ENCODE results near the gene CDH13. TPM values are rescaled to one million over a fixed set of nuclear protein-coding genes. Genes with fewer than 3 reads are reported as not detected.

CDH13 gene
- total RNA-seq, 1 experiment from 2014 or later = 0.56 TPM

DNA sequence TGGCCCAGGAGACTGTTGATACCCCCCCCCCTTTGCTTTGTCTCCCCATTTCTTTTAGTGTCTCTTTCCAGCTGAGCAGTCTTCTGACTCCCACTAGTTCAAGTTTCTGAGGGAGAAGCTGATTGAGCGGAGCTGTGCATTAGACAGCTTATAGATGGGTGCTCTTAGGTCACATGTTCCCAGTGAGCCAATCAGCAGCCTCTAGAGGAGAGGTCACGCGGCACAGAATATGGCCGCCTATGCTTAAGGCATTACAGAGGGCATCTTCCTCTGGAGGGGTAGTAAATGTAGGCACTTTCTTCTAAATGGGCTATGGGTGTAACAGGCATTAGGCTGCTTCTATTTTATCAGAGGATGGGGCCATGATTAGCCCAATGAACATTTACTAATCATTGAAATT, 131.6 kb downstream of the CDH13 start:
- Histone ChIP-seq H4K20me1 (ENCODE audit: insufficient read depth, low read depth, low read length) (no peaks in the 10 kb centered on the region), H3K4me3 (ENCODE audit: low read length) (no peak overlapping the region), H3K9me3 (ENCODE audit: low read length) (no peaks in the 10 kb centered on the region), H3K9ac (ENCODE audit: low read length) (no peak overlapping the region), H3K9me2 (replicated peaks; ENCODE audit: insufficient read depth, low read length) (no peaks in the 10 kb centered on the region), H3K79me2 (ENCODE audit: low read length) (no peaks in the 10 kb centered on the region), H3K27ac (ENCODE audit: low read length) (no peak overlapping the region), H3K4me2 (ENCODE audit: low read depth, low read length, poor library complexity, severe bottlenecking) (no peak overlapping the region), H3K36me3 (ENCODE audit: insufficient read depth, low read length) (no peaks in the 10 kb centered on the region), H2AFZ (ENCODE audit: low read length) (no peak overlapping the region), H3K27me3 (ENCODE audit: low read length) (no peaks in the 10 kb centered on the region), H3K4me1 (ENCODE audit: low read length) (peaks cover 29% of the 10 kb centered on the region)
- no peak for DNase-seq

DNA sequence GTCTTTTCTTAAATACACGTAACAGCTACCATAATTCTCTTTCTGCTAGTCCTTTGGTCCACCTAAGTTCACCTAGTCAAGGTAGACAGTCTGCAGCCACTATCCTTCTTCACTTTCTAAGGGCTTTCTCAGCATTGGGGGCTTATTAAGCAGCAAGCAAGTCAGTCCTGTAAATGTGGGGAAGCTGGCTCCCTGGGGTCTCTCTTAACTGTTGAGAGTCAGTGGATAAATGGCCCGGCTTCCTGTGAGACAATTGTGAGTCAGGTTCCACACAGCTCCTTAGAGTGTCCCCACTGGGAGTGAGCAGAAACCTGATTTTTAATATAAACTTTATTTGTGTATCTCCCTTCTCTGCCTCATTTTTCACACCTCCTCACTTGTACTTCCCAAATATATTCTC, 132.1 kb downstream of the CDH13 start:
- Histone ChIP-seq H2AFZ (ENCODE audit: low read length) (no peak overlapping the region), H3K9me2 (replicated peaks; ENCODE audit: insufficient read depth, low read length) (no peaks in the 10 kb centered on the region), H4K20me1 (ENCODE audit: insufficient read depth, low read depth, low read length) (no peaks in the 10 kb centered on the region), H3K27ac (ENCODE audit: low read length) (no peak overlapping the region), H3K4me2 (ENCODE audit: low read depth, low read length, poor library complexity, severe bottlenecking) (no peak overlapping the region), H3K79me2 (ENCODE audit: low read length) (no peaks in the 10 kb centered on the region), H3K4me3 (ENCODE audit: low read length) (no peak overlapping the region), H3K4me1 (ENCODE audit: low read length) (peaks cover 29% of the 10 kb centered on the region), H3K9me3 (ENCODE audit: low read length) (no peaks in the 10 kb centered on the region), H3K36me3 (ENCODE audit: insufficient read depth, low read length) (no peaks in the 10 kb centered on the region), H3K9ac (ENCODE audit: low read length) (no peak overlapping the region), H3K27me3 (ENCODE audit: low read length) (no peaks in the 10 kb centered on the region)
- no peak for DNase-seq

DNA sequence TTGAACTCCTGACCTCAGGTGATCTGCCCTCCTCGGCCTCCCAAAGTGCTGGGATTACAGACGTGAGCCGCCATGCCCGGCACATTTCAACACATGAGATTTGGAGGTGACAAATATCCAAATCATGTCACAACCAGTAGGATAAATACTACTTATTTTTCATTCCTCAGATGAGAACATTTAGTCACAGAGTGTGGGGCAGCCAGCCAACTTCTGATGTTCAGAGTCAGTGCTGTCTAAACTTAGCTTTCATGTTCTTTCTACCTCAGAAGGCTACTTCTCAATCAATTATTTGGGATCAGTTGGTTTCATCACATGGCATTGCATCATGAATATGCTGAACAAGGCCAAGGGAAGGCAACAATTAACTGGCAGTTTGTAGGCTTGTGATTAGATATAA, 134.5 kb downstream of the CDH13 start:
- peak overlapping the region; percentile 65 for H3K4me2 ChIP-seq (ENCODE audit: low read depth, low read length, poor library complexity, severe bottlenecking)
- no peaks in the 10 kb centered on the region for H3K9me3 ChIP-seq (ENCODE audit: low read length)
- no peak for DNase-seq
- no peaks in the 10 kb centered on the region for H3K27me3 ChIP-seq (ENCODE audit: low read length)
- no peaks in the 10 kb centered on the region for H3K9me2 ChIP-seq (replicated peaks; ENCODE audit: insufficient read depth, low read length)
- no peak overlapping the region for H2AFZ ChIP-seq (ENCODE audit: low read length)
- H4K20me1 ChIP-seq (ENCODE audit: insufficient read depth, low read depth, low read length) = no peaks in the 10 kb centered on the region
- no peaks in the 10 kb centered on the region for H3K36me3 ChIP-seq (ENCODE audit: insufficient read depth, low read length)
- no peak overlapping the region for H3K9ac ChIP-seq (ENCODE audit: low read length)
- peaks cover 23% of the 10 kb centered on the region for H3K4me1 ChIP-seq (ENCODE audit: low read length)
- H3K4me3 ChIP-seq (ENCODE audit: low read length) = no peak overlapping the region
- no peak overlapping the region for H3K27ac ChIP-seq (ENCODE audit: low read length)
- no peaks in the 10 kb centered on the region for H3K79me2 ChIP-seq (ENCODE audit: low read length)

DNA sequence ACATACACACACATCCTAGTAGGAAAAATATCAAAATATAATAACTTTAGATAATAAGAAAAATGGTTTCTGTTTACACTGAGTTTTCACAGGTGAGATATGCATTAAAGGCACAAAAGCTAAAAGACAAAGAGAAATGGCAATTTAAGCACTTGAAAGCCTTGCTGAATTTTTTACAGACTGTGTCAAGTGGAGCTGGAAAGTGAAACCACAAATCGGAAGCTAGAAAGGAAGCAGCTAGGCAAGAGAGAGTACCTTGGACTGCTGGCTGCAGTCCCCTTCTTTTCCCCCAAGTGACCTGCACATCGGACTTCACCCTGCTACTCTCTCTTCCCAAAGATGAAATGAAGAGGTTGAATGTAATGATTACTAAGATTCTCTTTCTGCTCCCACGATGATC, 135.1 kb downstream of the CDH13 start:
- Histone ChIP-seq H3K4me2 (ENCODE audit: low read depth, low read length, poor library complexity, severe bottlenecking) (peak overlapping the region; percentile 65), H3K9me3 (ENCODE audit: low read length) (no peaks in the 10 kb centered on the region), H3K36me3 (ENCODE audit: insufficient read depth, low read length) (no peaks in the 10 kb centered on the region), H3K4me1 (ENCODE audit: low read length) (peaks cover 17% of the 10 kb centered on the region), H3K9me2 (replicated peaks; ENCODE audit: insufficient read depth, low read length) (no peaks in the 10 kb centered on the region), H3K4me3 (ENCODE audit: low read length) (peak overlapping the region; percentile 46), H2AFZ (ENCODE audit: low read length) (peak overlapping the region; percentile 49), H3K79me2 (ENCODE audit: low read length) (no peaks in the 10 kb centered on the region), H3K27me3 (ENCODE audit: low read length) (no peaks in the 10 kb centered on the region), H3K27ac (ENCODE audit: low read length) (no peak overlapping the region), H3K9ac (ENCODE audit: low read length) (peak overlapping the region; percentile 35), H4K20me1 (ENCODE audit: insufficient read depth, low read depth, low read length) (no peaks in the 10 kb centered on the region)
- peak; percentile 62 for DNase-seq

DNA sequence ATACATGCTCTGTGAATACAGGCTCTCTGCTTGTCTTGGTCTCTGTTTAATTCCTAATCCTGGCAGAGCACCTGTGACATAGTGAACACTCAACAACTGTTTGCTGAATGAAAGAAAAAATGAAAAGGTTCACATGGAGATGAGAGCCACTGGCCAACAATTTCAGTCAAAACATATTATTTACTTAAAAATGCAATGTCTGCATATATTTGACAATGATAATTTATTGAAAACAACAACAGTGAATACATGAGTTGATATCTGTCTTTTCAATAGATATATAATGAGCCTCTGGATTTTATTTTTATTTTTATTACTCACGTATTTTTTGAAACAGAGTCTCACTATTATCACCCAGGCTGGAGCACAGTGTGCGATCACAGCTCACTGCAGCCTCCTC, 136.6 kb downstream of the CDH13 start:
- no peak overlapping the region for H3K9ac ChIP-seq (ENCODE audit: low read length)
- DNase-seq = no peak

DNA sequence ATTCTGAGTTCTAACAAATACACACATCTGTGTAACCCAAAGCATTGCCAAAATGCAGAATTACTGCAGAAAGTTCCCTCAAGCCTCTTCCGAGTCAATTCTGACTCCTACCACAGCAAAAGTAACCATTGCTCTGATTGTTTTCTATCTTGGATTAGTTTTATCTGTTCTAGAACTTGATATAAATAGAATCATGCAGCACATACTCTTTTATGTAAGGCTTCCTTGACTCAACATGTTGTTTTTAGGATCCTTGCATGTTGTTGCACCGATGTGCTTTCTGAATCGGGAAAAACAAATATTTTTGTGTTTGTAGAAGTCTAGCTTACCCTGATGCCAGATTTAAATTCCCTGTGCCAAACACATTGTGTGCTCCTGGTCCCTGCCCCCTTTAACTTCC, 140.4 kb downstream of the CDH13 start:
- no peak overlapping the region for H3K4me2 ChIP-seq (ENCODE audit: low read depth, low read length, poor library complexity, severe bottlenecking)
- H3K79me2 ChIP-seq (ENCODE audit: low read length) = no peaks in the 10 kb centered on the region
- no peak overlapping the region for H2AFZ ChIP-seq (ENCODE audit: low read length)
- H3K36me3 ChIP-seq (ENCODE audit: insufficient read depth, low read length) = no peaks in the 10 kb centered on the region
- no peaks in the 10 kb centered on the region for H4K20me1 ChIP-seq (ENCODE audit: insufficient read depth, low read depth, low read length)
- H3K4me1 ChIP-seq (ENCODE audit: low read length) = peaks cover 5% of the 10 kb centered on the region
- H3K27ac ChIP-seq (ENCODE audit: low read length) = no peak overlapping the region
- DNase-seq = no peak
- no peaks in the 10 kb centered on the region for H3K9me3 ChIP-seq (ENCODE audit: low read length)
- no peak overlapping the region for H3K9ac ChIP-seq (ENCODE audit: low read length)
- no peak overlapping the region for H3K4me3 ChIP-seq (ENCODE audit: low read length)
- H3K9me2 ChIP-seq (replicated peaks; ENCODE audit: insufficient read depth, low read length) = no peaks in the 10 kb centered on the region
- H3K27me3 ChIP-seq (ENCODE audit: low read length) = no peaks in the 10 kb centered on the region

More for the DNA sequence above, 136.6 kb downstream of the CDH13 start:
- peaks cover 12% of the 10 kb centered on the region for H3K4me1 ChIP-seq (ENCODE audit: low read length)
- H3K36me3 ChIP-seq (ENCODE audit: insufficient read depth, low read length) = no peaks in the 10 kb centered on the region
- no peaks in the 10 kb centered on the region for H3K27me3 ChIP-seq (ENCODE audit: low read length)
- H3K9me2 ChIP-seq (replicated peaks; ENCODE audit: insufficient read depth, low read length) = no peaks in the 10 kb centered on the region
- H3K4me2 ChIP-seq (ENCODE audit: low read depth, low read length, poor library complexity, severe bottlenecking) = no peak overlapping the region
- no peaks in the 10 kb centered on the region for H3K9me3 ChIP-seq (ENCODE audit: low read length)
- no peak overlapping the region for H2AFZ ChIP-seq (ENCODE audit: low read length)
- H3K4me3 ChIP-seq (ENCODE audit: low read length) = no peak overlapping the region
- H3K79me2 ChIP-seq (ENCODE audit: low read length) = no peaks in the 10 kb centered on the region
- H4K20me1 ChIP-seq (ENCODE audit: insufficient read depth, low read depth, low read length) = no peaks in the 10 kb centered on the region
- H3K27ac ChIP-seq (ENCODE audit: low read length) = no peak overlapping the region

DNA sequence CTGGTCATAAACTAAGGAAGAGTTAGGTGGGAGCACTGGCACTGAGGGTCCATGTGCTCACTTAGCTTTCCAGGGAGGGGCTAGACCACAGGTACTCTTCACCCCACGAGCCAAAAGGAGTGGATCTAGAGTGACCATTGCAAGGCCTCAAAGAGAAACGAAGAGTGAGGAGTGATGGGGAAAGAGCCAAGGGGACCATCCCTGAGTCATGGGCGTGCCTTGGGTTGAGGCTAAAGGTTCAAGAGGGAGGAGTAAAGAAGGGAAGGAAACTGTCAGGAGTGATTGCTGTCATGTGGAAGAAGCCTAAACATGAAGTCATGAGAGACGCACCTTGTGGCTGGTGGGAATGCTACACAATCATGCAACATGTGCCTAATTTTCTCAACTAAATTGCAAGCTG, 141.0 kb downstream of the CDH13 start:
- Histone ChIP-seq H3K9me2 (replicated peaks; ENCODE audit: insufficient read depth, low read length) (no peaks in the 10 kb centered on the region), H3K36me3 (ENCODE audit: insufficient read depth, low read length) (no peaks in the 10 kb centered on the region), H4K20me1 (ENCODE audit: insufficient read depth, low read depth, low read length) (no peaks in the 10 kb centered on the region), H3K79me2 (ENCODE audit: low read length) (no peaks in the 10 kb centered on the region), H3K9me3 (ENCODE audit: low read length) (no peaks in the 10 kb centered on the region), H3K4me3 (ENCODE audit: low read length) (no peak overlapping the region), H3K27ac (ENCODE audit: low read length) (no peak overlapping the region), H2AFZ (ENCODE audit: low read length) (no peak overlapping the region), H3K4me1 (ENCODE audit: low read length) (0 out of 2 replicates have a peak, but pooled peaks cover 3% of the 10 kb centered on the region), H3K27me3 (ENCODE audit: low read length) (no peaks in the 10 kb centered on the region), H3K4me2 (ENCODE audit: low read depth, low read length, poor library complexity, severe bottlenecking) (no peak overlapping the region), H3K9ac (ENCODE audit: low read length) (no peak overlapping the region)
- DNase-seq = no peak

DNA sequence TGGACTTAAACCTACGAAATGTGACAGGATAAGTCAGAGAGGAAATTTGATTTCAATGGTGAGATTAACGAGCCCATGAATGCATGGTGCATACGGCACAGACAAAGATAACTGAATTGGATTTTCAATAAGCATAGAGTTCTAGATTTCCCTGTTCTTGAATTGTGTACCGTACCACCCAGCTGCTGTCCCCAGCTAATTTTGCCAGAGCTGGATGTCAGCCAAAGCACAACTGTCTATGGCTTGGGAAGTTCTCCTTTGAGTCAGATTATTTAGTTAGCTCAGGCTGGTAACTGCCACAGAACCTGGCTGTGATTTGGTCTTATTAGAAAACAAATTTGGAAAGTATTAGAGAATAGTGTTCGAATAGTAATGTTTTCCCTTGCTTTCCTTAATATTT, 143.1 kb downstream of the CDH13 start:
- no peak for DNase-seq
- H3K9me3 ChIP-seq (ENCODE audit: low read length) = no peaks in the 10 kb centered on the region
- no peaks in the 10 kb centered on the region for H3K79me2 ChIP-seq (ENCODE audit: low read length)
- H3K9me2 ChIP-seq (replicated peaks; ENCODE audit: insufficient read depth, low read length) = no peaks in the 10 kb centered on the region
- no peaks in the 10 kb centered on the region for H4K20me1 ChIP-seq (ENCODE audit: insufficient read depth, low read depth, low read length)
- no peaks in the 10 kb centered on the region for H3K27me3 ChIP-seq (ENCODE audit: low read length)
- H3K4me3 ChIP-seq (ENCODE audit: low read length) = no peak overlapping the region
- H3K4me1 ChIP-seq (ENCODE audit: low read length) = 0 out of 2 replicates have a peak, but pooled peaks cover 3% of the 10 kb centered on the region
- H3K9ac ChIP-seq (ENCODE audit: low read length) = no peak overlapping the region
- H3K36me3 ChIP-seq (ENCODE audit: insufficient read depth, low read length) = no peaks in the 10 kb centered on the region
- no peak overlapping the region for H3K27ac ChIP-seq (ENCODE audit: low read length)
- H3K4me2 ChIP-seq (ENCODE audit: low read depth, low read length, poor library complexity, severe bottlenecking) = no peak overlapping the region
- H2AFZ ChIP-seq (ENCODE audit: low read length) = no peak overlapping the region

DNA sequence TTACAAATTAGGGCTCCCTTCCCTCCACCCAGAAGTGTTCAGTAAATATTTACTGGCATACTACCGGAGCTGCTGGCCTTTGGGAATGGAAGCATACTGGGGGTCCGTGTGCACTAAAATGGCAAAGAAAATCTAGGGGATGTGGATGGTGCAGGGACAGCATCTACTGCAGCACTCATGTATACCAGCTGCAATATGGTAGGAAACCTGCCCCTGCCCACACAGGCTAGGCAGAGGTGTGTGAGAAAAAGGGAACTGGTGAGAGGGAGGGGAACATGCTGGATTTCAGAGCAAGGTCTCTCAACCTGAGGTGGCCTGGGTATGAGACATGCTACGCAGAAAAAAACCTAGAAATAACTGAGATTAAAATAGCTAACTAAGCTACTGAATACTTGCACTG, 145.4 kb downstream of the CDH13 start:
- no peaks in the 10 kb centered on the region for H4K20me1 ChIP-seq (ENCODE audit: insufficient read depth, low read depth, low read length)
- no peak overlapping the region for H3K27ac ChIP-seq (ENCODE audit: low read length)
- no peak for DNase-seq
- no peaks in the 10 kb centered on the region for H3K79me2 ChIP-seq (ENCODE audit: low read length)
- no peak overlapping the region for H3K4me3 ChIP-seq (ENCODE audit: low read length)
- H3K27me3 ChIP-seq (ENCODE audit: low read length) = no peaks in the 10 kb centered on the region
- no peak overlapping the region for H3K4me2 ChIP-seq (ENCODE audit: low read depth, low read length, poor library complexity, severe bottlenecking)
- H3K4me1 ChIP-seq (ENCODE audit: low read length) = peaks cover 16% of the 10 kb centered on the region
- H3K9ac ChIP-seq (ENCODE audit: low read length) = no peak overlapping the region
- no peak overlapping the region for H2AFZ ChIP-seq (ENCODE audit: low read length)
- H3K36me3 ChIP-seq (ENCODE audit: insufficient read depth, low read length) = no peaks in the 10 kb centered on the region
- H3K9me2 ChIP-seq (replicated peaks; ENCODE audit: insufficient read depth, low read length) = no peaks in the 10 kb centered on the region
- no peaks in the 10 kb centered on the region for H3K9me3 ChIP-seq (ENCODE audit: low read length)
